Measurements from ENCODE around the gene ATG9A. TPM values are rescaled to one million over a fixed set of nuclear protein-coding genes. Genes with fewer than 3 reads are reported as not detected.
"Not testable (repeated sequence)": the region's sequence is repeated elsewhere in the genome, so short reads cannot be mapped to it uniquely, and the experiment has no call there.

The ATG9A gene
- total RNA-seq, 1 donor: 60.8 TPM

- H3K4me3 ChIP-seq (ENCODE audit: insufficient read depth, low read length): no peak overlapping the region
- H3K27ac ChIP-seq (ENCODE audit: low read depth, low read length): no peak overlapping the region
- H3K9me3 ChIP-seq (ENCODE audit: low read depth, low read length): no peaks in the 10 kb centered on the region
- no peaks in the 10 kb centered on the region for H3K79me2 ChIP-seq (ENCODE audit: insufficient read depth, low read length)
- no peaks in the 10 kb centered on the region for H4K20me1 ChIP-seq (ENCODE audit: insufficient read depth, low read length)
- TF ChIP-seq CTCF (IDR thresholded peaks at IDR 0.05; ENCODE audit: extremely low read depth, low read depth, low read length): no peak
- no peaks in the 10 kb centered on the region for H3K36me3 ChIP-seq (ENCODE audit: insufficient read depth, low read length)
- no peak overlapping the region for H2AFZ ChIP-seq (ENCODE audit: low read length)
- no peaks in the 10 kb centered on the region for H3K4me1 ChIP-seq (ENCODE audit: insufficient read depth, low read length)
- no peak for DNase-seq (ENCODE audit: insufficient read length, low spot score, missing footprints)
- H3K4me2 ChIP-seq (ENCODE audit: insufficient read depth, low read length): no peak overlapping the region
- no peaks in the 10 kb centered on the region for H3K27me3 ChIP-seq (ENCODE audit: insufficient read depth, low read length)
Observed at GRCh38 chr2:219266886-219267285, 37.5 kb upstream of the ATG9A start.

- TF ChIP-seq CTCF (IDR thresholded peaks at IDR 0.05; ENCODE audit: extremely low read depth, low read depth, low read length): no peak
- H3K27ac ChIP-seq (ENCODE audit: low read depth, low read length): no peak overlapping the region
- no peak overlapping the region for H2AFZ ChIP-seq (ENCODE audit: low read length)
- no peak overlapping the region for H3K4me2 ChIP-seq (ENCODE audit: insufficient read depth, low read length)
- no peaks in the 10 kb centered on the region for H3K36me3 ChIP-seq (ENCODE audit: insufficient read depth, low read length)
- no peaks in the 10 kb centered on the region for H3K79me2 ChIP-seq (ENCODE audit: insufficient read depth, low read length)
- DNase-seq (ENCODE audit: insufficient read length, low spot score, missing footprints): no peak
- no peaks in the 10 kb centered on the region for H3K9me3 ChIP-seq (ENCODE audit: low read depth, low read length)
- H3K4me3 ChIP-seq (ENCODE audit: insufficient read depth, low read length): no peak overlapping the region
- no peaks in the 10 kb centered on the region for H3K27me3 ChIP-seq (ENCODE audit: insufficient read depth, low read length)
- H4K20me1 ChIP-seq (ENCODE audit: insufficient read depth, low read length): no peaks in the 10 kb centered on the region
- H3K4me1 ChIP-seq (ENCODE audit: insufficient read depth, low read length): no peaks in the 10 kb centered on the region
Observed at GRCh38 chr2:219266232-219266631, 36.8 kb upstream of the ATG9A start.

- Histone ChIP-seq H4K20me1 (ENCODE audit: insufficient read depth, low read length) (no peaks in the 10 kb centered on the region), H3K27ac (ENCODE audit: low read depth, low read length) (no peak overlapping the region), H3K27me3 (ENCODE audit: insufficient read depth, low read length) (peaks cover 4% of the 10 kb centered on the region), H3K36me3 (ENCODE audit: insufficient read depth, low read length) (no peaks in the 10 kb centered on the region), H3K9me3 (ENCODE audit: low read depth, low read length) (no peaks in the 10 kb centered on the region), H3K4me2 (ENCODE audit: insufficient read depth, low read length) (no peak overlapping the region), H3K79me2 (ENCODE audit: insufficient read depth, low read length) (no peaks in the 10 kb centered on the region), H2AFZ (ENCODE audit: low read length) (no peak overlapping the region), H3K4me3 (ENCODE audit: insufficient read depth, low read length) (no peak overlapping the region), H3K4me1 (ENCODE audit: insufficient read depth, low read length) (no peaks in the 10 kb centered on the region)
- DNase-seq (ENCODE audit: insufficient read length, low spot score, missing footprints): peak; percentile 23
- no peak for TF ChIP-seq CTCF (IDR thresholded peaks at IDR 0.05; ENCODE audit: extremely low read depth, low read depth, low read length)
Observed at GRCh38 chr2:219261024-219261855, 31.8 kb upstream of the ATG9A start.

DNA sequence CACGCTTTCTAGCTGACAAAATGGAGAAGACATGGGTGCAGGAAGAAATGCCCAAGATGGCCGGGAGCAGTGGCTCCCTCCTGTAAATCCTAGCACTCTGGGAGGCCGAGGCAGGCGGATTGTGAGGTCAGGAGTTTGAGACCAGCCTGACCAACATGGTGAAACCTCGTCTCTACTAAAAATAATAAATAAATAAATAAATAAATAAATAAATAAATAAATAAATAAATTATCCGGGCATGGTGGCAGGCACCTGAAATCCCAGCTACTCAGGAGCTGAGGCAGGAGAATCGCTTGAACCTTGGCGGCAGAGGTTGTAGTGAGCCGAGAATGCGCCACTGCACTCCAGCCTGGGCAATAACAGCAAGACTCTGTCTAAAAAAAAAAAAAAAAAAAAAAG is 29.5 kb upstream of the ATG9A start:
- H3K4me1 ChIP-seq (ENCODE audit: insufficient read depth, low read length); DNase-seq (ENCODE audit: insufficient read length, low spot score, missing footprints); H3K36me3 ChIP-seq (ENCODE audit: insufficient read depth, low read length); H3K4me3 ChIP-seq (ENCODE audit: insufficient read depth, low read length); H2AFZ ChIP-seq (ENCODE audit: low read length); H3K27ac ChIP-seq (ENCODE audit: low read depth, low read length); H3K4me2 ChIP-seq (ENCODE audit: insufficient read depth, low read length); H3K79me2 ChIP-seq (ENCODE audit: insufficient read depth, low read length); H3K27me3 ChIP-seq (ENCODE audit: insufficient read depth, low read length); H3K9me3 ChIP-seq (ENCODE audit: low read depth, low read length); H4K20me1 ChIP-seq (ENCODE audit: insufficient read depth, low read length): not testable (repeated sequence)

Measured in osteoblast (primary cell).